Neutrophil (primary cell): ENCODE data around the gene LARGE1.

ENCODE experiments used
- H3K27ac ChIP-seq: fragments of 200-600 bp; sonication (generic); 2 replicates; pipeline ENCODE4 v1.5.1; 2016; ENCODE audit warnings: mild to moderate bottlenecking, moderate library complexity
- H3K27me3 ChIP-seq: fragments of 200-600 bp; sonication (generic); 2 replicates; pipeline ENCODE4 v1.6.0; 2016; ENCODE audit warnings: mild to moderate bottlenecking
- H3K36me3 ChIP-seq: fragments of 200-600 bp; sonication (generic); 2 replicates; pipeline ENCODE4 v1.5.1; 2017
- H3K4me1 ChIP-seq, 2 experiments: fragments of 200-600 bp in 1 of 2; sonication (generic) in 1 of 2; 1 replicate in 1 of 2; 2 replicates in 1 of 2; pipeline versions ENCODE4 v1.5.1 to v1.6.1; 2013 to 2016; ENCODE audit warnings: low read depth in 1 of 2, low read length in 1 of 2, mild to moderate bottlenecking in 1 of 2, moderate library complexity in 1 of 2; ENCODE audit not compliant: control insufficient read depth in 1 of 2, insufficient read depth in 1 of 2
- H3K4me3 ChIP-seq, 2 experiments: fragments of 200-600 bp in 1 of 2; sonication (generic) in 1 of 2; 1 replicate in 1 of 2; 2 replicates in 1 of 2; pipeline ENCODE4 v1.5.1; 2013 to 2016; ENCODE audit warnings: low read depth in 1 of 2, low read length in 1 of 2, mild to moderate bottlenecking in 1 of 2, moderate library complexity in 1 of 2
- H3K9me3 ChIP-seq: fragments of 200-600 bp; sonication (generic); 2 replicates; pipeline ENCODE4 v1.5.1; 2016
- TF ChIP-seq, protein P1 (sequence below): fragments of 200-600 bp; sonication (generic); IDR thresholded peaks from 2 replicates; pipeline ENCODE4 v1.5.1; 2016; ENCODE audit warnings: antibody characterized with exemption

The LARGE1 gene

DNA sequence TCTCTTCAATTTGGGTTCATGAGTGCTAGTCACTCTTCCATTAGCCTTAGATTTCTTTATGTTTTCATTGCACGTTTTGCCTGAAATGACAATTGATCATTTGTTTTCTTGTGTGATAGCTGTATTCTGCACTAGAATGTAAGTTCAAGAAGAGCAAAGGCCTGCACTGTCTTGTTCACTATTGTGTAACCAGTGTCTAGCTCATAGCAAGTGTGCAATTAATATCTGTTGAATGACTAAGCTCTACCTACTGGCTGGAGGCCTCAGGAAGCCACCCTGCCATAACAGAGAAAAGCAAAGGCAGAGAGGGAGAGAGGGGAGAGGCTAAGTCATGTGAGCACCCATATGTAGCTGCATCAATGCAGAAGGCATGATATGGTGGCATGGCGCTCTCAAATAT is 569.3 kb downstream of the LARGE1 start:
- Histone ChIP-seq H3K27me3 (no peaks in the 10 kb centered on the region), H3K9me3 (no peaks in the 10 kb centered on the region), H3K4me3 (no peak overlapping the region), H3K36me3 (no peaks in the 10 kb centered on the region), H3K27ac (no peak overlapping the region), H3K4me1 (no peaks in the 10 kb centered on the region)
- TF ChIP-seq, protein P1, sequence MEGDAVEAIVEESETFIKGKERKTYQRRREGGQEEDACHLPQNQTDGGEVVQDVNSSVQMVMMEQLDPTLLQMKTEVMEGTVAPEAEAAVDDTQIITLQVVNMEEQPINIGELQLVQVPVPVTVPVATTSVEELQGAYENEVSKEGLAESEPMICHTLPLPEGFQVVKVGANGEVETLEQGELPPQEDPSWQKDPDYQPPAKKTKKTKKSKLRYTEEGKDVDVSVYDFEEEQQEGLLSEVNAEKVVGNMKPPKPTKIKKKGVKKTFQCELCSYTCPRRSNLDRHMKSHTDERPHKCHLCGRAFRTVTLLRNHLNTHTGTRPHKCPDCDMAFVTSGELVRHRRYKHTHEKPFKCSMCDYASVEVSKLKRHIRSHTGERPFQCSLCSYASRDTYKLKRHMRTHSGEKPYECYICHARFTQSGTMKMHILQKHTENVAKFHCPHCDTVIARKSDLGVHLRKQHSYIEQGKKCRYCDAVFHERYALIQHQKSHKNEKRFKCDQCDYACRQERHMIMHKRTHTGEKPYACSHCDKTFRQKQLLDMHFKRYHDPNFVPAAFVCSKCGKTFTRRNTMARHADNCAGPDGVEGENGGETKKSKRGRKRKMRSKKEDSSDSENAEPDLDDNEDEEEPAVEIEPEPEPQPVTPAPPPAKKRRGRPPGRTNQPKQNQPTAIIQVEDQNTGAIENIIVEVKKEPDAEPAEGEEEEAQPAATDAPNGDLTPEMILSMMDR, result no peak

DNA sequence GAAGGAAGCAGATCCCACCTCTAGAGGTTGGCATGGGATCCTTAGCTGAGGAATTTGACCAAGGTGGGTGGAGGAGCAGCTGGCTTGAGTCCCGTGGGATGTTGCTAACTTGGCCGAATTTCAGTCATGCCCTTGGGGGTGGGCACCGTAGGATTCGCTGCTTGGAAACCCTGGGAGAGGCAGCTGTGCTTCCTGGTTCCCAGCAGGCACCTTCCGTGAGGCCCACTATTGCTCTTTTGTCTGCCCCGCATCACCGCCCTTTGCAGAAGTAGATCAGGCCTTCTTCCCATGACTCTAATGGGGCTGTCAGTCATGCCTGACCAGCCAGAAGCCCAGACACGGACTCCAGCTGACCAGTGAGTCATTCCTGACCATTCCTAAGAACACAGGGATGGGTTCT is 569.8 kb downstream of the LARGE1 start:
- Histone ChIP-seq H3K36me3 (no peaks in the 10 kb centered on the region), H3K9me3 (no peaks in the 10 kb centered on the region), H3K27me3 (no peaks in the 10 kb centered on the region), H3K4me3 (no peak overlapping the region), H3K4me1 (no peaks in the 10 kb centered on the region), H3K27ac (no peak overlapping the region)
- TF ChIP-seq, protein P1, result no peak

DNA sequence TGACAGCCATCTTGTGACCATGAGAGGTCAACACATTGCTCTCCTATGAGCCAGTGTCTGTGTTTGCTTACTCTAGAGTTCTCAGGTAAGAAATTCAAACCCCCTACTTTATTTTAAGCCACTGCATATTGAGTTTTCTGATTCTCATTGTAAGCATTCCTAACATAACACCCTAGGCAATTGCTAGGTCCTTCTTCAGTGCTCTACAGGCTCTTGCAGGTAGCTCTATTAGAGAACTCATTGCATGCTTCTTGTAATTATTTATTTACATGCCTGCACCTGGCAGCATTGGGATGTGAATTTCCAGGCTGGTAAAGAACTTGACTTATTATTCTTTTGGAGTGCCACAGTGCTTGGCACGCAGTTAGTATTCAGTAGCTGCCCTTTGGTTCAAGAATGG is 573.3 kb downstream of the LARGE1 start:
- TF ChIP-seq, protein P1, result no peak

DNA sequence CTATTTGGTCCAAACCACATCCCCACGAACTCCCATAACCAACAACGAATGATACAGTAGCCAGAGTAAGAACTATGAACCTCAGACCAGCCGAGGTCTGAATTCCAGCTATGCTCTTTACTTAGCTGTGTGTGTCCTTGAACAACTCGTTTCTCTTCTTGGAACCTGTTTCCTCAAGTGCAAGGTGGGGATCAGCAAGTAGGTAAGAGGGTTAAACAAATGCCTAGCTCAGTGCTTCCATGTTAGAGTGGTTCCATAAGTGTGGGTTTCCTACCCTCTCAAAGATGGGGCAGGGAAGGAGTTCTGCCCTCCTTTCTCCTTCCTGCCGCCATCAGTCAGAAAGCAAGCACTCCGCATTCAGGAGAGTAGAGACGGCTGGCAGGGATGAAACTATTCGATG is 578.7 kb downstream of the LARGE1 start:
- Histone ChIP-seq H3K9me3 (no peaks in the 10 kb centered on the region), H3K27ac (no peak overlapping the region), H3K27me3 (no peaks in the 10 kb centered on the region), H3K4me1 (no peaks in the 10 kb centered on the region), H3K4me3 (no peak overlapping the region), H3K36me3 (no peaks in the 10 kb centered on the region)
- TF ChIP-seq, protein P1, result no peak

More for the DNA sequence above, 573.3 kb downstream of the LARGE1 start:
- Histone ChIP-seq H3K9me3 (no peaks in the 10 kb centered on the region), H3K27me3 (no peaks in the 10 kb centered on the region), H3K4me3 (no peak overlapping the region), H3K4me1 (no peaks in the 10 kb centered on the region), H3K36me3 (no peaks in the 10 kb centered on the region), H3K27ac (no peak overlapping the region)

DNA sequence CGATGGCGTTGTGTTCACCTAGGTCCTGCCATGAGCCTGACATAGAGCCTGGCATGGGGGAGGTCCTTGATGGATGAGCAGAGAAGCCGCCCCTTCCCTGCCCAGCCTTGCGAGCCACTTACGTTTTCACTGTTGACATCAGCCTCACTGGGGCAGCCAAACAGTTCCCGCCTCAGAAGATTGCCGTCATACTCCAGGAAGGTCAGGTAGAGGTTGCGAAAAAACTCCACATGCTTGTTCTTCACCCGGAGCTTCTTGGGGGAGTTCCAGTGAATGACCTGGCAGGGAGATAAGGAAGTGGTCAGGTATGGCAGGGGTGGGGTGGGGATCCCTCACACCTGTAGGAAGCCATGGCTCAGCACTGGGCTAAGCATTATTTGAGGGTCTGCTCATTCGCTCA is 582.8 kb downstream of the LARGE1 start:
- H3K4me3 ChIP-seq, result no peak overlapping the region
- H3K27me3 ChIP-seq, result no peaks in the 10 kb centered on the region
- H3K4me1 ChIP-seq, result no peaks in the 10 kb centered on the region
- no peaks in the 10 kb centered on the region for H3K36me3 ChIP-seq
- H3K27ac ChIP-seq, result no peak overlapping the region
- TF ChIP-seq, protein P1, result no peak
- H3K9me3 ChIP-seq, result no peaks in the 10 kb centered on the region
